Activated CD8-positive, alpha-beta memory T cell treated with anti-CD3 and anti-CD28 coated beads for 48 hours (primary cell): ENCODE results near the gene STARD7.

ENCODE experiments used
- DNase-seq, 3 experiments: peaks; one replicate each; pipeline ENCODE4 v3.0.0-alpha.2; 2020; ENCODE audit warnings: low read depth in 2 of 3, low spot score in 2 of 3

STARD7 gene

DNA sequence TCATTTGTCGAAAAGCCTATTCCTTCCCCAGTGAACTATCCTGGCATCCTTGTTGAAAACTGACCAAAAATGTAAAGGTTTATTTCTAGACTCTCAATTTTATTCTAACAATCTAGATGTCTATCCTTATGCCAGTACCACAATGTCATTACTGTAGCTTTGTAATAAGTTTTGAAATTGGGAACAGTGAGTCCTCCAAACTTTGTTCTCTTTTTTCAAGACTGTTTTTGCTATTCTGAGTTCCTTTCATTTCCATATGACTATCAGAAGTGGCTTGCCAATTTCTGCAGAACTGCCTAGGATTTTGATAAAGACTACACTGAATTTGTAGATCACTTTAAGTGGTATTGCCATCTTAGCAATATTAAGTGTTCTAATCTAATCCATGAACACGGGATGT lies 9.7 kb downstream of the STARD7 start:
- DNase-seq: no peak

DNA sequence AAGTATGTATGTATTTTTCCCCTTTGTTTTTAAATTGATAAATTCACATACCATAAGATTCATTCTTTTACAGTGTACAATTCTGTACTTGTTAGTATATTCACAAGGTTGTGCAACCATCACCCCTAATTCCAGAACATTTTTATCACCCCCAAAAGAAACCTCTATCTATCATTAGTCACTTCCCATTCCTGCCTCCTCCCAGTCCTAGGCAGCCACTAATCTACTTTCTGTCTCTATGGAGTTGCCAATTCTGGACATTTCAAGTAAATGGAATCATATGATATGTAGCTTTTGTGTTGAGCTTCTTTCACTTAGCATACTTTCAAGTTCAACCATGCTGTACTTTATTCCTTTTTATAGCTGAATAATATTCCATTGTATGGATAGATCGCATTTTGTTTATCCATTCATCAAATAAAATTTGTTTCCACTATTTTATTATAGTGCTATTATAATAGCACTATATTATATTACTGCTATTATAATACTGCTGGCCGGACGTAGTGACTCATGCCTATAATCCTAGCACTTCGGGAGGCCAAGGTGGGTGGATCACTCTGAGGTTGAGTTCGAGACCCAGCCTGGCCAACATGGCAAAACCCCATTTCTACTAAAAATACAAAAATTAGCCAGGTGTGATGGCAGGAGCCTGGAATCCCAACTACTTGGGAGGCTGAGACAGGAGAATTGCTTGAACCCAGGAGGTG lies 10.9 kb downstream of the STARD7 start:
- no peak for DNase-seq

DNA sequence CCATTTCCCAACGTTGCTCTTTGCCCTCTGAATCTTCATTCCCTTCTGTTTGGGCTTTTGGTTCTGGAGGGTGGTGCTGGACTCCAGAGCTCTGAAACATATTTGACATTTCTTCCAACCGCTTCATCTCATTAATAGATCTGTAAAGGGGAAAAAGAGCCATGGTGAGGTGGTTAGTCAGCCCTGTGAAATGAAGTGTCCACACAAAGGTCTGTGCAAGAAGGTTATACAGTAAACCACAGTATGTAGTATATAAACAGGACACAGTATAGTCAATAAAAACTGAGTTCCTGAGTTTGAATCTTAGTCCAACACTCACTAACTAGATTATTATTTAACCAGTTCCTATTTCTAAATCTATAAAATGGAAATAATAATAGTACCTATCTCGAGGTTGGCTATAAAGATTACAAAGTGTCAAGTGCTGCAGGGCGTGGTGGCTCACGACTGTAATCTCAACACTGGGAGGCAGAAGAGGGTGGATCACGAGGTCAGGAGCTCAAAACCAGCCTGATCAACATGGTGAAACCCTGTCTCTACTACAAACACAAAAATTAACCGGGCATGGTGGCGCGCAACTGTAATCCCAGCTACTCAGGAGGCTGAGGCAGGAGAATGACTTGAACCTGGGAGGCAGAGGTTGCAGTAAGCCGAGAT lies 13.1 kb downstream of the STARD7 start:
- no peak for DNase-seq

DNA sequence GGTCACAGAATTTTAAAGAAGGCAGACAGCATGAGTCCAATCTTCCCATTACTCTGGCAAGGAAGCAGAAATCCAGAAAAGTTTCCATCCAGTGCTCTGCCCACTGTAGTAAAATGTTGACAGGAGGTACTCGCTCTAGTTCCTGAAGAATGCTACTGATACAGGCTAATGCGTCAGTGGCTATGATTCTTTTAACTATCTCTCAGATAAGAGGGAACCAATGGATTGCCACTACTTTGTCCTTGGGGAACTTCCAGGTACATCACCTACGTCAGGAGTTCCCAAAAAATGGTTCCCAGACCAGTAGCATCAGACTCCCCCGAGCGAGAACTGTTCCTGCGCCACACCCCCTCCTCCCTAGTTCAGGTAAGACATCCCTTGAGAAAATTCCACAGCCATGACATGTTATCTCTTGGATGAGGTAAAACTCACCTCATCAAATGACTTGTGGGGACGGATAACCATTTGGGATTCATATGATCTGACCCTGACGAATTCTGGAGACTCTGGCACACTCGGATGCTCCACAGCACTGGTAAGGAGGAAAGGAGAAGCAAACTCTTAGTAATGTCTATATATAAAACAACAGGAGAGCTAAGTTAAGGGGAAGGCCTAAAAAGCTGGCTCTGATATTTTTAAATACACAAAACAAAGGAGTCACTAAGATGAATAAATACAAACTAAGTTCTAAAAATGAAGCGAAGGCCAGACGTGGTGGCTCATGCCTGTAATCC lies 16.5 kb downstream of the STARD7 start:
- no peak for DNase-seq

DNA sequence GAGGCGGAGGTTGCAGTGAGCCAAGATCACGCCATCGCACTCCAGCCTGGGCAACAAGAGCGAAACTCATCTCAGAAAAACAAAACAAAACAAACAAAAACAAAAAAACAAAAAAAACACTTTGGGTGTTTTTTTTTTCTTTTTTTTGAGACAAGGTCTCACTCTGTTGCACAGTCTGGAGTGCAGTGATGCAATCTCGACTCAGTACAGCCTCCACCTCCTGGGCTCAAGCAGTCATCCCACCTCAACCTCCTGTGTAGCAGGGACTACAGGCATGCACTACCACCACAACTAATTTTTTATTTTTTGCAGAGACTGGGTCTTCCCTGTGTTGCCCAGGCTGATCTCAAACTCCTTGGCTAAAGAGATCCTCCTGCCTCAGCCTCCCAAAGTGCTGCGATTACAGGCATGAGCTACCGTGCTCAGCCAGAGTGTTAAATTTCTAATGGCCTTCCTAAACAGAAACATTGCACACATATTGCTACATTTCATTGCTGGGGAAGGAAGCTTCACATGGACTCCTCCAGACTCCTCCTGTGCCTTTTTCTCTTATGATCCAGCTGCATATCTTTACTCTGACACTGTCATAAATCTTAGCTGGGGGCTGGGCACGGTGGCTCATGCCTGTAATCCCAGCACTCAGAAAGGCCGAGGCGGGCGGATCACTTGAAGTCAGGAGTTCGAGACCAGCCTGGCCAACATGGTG lies 19.7 kb downstream of the STARD7 start:
- DNase-seq: no peak

DNA sequence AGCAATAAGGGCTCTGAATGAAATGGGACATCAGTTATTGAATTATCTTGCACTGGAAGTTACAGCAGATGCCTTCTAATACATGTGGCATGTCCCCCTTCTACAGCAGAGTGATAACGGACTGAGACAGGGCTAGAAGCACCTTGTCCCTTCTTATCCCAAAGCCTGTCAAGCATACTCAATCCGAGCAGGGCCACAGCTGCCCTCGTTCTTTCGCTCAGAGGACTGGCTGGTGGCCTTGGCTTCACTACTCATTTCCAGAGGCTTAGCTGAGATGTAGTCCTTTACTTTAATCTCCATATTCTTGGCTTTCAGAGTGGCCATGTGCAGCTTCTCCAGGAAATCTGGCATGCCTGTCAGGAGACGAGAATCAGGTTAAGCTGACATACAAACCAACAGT lies 22.1 kb downstream of the STARD7 start:
- no peak for DNase-seq

DNA sequence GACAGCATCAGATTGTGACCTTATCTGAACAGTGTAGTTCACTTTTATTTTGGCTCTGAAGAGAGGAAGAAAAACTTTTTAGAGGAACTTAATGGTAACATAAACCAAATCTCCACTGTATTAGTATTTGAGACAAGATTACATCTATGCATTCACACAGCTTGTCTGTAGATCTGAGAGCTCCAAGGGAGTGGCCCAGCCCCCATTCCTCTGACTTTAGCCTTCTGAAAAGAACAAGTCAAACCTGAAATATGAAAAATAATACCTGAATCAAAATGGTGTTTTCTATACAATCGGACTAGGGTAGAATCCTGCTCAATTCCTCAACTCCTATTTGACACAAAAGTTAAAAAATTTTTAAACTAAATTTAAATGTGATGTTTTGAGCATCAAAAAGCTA lies 23.1 kb downstream of the STARD7 start:
- DNase-seq: no peak

DNA sequence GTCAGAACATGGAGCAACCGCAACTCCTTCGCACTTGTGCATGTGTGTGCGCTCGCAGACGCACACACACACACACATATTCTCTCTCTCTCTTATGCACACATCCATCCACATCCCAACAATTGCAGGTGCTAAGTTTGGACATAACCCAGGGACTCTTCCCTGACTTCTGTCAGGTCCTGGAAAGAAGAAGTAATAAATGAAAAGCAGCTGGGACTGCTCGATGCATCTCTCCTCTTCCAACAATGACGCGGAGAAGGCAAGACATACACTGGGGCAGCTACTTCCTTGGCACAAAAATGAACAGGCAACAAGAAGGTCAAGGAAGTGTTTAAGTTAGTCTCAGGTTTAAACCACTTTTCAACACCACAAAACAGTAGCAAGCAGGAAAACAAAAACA lies 23.6 kb downstream of the STARD7 start:
- DNase-seq: no peak

DNA sequence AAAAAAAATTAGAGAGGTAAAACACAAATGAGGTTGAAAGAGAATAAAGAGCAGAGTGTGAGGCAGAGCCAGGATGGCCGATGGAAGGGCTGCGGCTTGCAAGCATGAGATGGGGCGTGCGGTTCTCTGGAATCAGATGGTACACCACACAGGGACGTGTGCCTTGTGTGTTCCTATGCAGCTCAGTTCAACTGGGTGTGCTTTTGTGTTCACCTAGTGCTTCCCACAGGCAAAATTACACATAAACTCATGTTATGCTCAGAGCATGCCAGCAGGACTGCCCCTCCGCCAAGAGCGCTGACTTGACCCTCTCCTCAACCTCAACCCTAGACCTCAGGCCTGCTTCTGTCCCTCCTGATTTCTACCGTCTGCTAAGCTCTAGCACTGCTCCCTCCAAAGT lies 24.4 kb downstream of the STARD7 start:
- DNase-seq: no peak

DNA sequence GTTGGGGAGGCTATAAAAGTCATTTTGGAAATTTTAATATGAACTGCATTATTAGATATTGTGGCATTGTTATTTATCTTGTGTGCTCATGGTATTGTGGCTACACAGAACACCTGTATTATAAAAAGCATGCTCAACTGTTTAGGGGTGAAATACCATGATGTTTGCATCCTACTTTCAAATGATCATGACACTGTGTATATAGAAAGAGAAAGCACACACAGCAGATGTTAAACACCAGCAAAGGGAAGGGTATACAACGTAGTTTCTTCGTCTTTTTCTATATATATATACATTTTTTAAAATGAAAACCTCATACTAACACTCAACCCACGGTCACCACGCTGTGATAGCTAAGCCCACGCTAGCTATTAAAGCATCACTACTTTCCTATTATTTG lies 27.1 kb downstream of the STARD7 start:
- DNase-seq: no peak

DNA sequence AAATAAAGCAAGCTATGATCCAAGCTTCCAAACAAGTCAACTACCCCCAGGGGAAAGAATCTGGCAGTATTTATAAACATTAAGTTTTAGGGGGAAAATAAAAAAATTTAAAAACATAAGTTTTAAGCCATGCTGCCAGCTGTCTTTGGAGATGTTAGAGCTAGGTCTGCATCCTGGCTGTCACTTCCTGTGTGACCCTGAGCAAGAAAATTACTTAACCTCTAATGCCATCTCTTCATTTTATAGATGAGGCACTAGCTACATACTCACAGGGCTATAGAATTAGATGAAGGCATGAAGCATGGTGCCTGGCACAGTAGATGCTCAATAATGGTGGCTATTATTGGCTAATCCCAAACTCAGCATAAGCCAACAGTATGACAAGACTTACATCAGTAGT lies 28.1 kb downstream of the STARD7 start:
- no peak for DNase-seq

DNA sequence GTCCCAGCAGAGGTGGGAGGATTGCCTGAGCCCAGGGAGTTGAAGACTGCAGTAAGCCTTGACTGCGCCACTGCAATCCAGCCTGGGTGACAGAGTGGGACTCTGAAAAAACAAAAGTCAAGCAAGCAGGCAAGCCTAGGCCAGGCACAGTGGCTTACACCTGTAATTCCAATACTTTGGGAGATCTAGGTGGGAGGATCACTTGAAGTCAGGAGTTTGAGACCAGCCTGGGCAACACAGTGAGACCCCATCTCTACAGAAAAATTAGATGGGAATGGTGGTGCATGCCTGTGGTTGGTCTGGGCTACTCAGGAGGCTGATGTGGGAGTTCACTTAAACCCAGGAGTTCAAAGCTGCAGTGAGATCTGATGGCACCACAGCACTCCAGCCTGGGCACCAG lies 28.6 kb downstream of the STARD7 start:
- DNase-seq: no peak

DNA sequence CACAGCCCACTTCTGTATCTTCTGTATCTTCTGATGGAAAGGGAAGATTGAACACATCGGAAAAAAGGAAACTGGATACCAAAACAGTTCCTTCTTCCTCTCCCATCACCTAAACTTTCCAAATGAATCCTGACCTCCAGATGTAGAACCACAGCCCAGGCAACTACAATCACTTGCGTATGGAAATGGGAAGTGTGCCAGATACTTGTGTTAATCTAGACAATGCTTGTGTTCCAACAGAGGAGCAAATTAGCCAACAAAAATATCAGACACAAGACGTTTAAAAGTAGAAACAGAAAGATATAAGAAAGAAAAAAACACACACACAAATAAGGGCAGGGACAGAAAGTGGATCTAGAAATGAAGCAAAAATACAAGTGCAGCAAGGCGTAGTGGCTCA lies 32.0 kb downstream of the STARD7 start:
- no peak for DNase-seq

DNA sequence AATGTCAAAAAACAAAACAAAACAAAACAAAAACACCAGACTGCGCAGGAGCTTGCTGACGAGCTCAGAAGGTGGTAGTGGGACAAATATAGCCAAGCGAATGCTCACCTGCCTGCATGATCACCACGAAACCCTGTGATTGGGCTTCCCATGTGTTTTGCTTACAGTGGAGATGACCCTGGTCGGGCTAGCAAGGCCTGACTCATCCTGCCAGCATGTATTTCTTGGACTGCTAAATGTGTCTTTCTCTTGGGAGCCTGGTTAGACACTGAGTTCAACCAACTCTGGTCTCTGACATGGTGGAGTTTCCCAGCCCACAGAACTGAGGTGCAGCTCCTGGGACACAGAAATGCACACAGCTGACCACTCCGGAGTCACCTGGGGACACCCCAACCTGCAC lies 32.7 kb downstream of the STARD7 start:
- no peak for DNase-seq

DNA sequence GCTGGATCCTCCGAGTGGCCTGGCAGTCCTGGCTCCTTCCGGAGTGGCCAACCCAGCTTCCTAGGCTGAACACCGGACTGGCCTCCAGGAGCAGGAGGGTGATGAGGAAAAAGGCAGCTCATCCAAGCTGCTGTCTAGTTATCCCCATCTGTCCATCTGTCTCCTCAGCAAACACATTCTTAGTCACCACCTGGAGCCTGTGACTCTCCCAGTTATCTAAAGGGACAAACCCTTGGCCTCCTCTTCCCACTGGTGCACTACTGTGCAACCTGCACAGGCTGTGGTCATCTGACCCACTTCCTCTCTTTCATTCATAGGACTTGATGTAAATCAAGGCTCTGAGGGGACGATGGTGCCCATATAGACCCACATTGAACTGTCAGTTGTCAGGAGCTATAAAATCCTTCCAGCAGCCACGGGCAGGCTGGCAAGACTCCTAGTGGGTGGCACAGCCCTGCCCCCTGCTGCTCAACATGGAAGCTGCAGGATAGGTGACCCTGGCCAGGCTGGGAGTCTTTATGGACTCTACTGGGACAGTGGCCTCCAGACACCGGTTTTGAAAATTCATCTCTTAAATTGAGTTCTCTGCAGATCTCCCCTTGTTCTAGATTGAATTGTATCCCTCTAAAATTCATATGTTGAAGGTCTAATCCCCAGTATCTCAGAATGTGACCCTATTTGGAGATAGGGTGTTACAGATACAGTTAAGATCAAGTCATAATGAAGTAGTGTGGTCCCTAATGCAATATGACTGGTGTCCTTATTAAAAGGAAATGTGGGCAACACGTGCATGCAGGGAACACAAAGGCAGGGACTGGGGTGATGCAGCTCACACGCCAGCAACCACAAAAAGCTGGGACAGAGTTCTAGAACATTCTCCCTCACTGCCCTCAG lies 34.1 kb downstream of the STARD7 start:
- DNase-seq: peak; percentile 68 to 75 (median 69)

DNA sequence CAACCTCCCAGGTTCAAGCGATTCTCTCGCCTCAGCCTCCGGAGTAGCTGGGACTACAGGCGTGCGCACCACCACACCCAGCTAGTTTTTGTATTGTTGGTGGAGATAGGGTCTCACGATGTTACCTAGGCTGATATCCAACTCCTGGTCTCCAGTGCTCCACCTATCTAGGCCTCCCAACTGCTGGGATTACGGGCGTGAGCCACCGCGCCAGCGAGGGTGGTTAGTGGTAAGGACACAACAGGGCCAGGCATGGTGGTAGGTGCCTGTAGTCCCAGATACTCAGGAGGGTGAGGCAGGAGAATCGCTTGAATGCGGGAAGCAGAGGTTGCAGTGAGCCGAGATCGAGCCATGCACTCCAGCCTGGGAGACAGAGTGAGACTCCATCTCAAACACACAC lies 36.8 kb downstream of the STARD7 start:
- no peak for DNase-seq

DNA sequence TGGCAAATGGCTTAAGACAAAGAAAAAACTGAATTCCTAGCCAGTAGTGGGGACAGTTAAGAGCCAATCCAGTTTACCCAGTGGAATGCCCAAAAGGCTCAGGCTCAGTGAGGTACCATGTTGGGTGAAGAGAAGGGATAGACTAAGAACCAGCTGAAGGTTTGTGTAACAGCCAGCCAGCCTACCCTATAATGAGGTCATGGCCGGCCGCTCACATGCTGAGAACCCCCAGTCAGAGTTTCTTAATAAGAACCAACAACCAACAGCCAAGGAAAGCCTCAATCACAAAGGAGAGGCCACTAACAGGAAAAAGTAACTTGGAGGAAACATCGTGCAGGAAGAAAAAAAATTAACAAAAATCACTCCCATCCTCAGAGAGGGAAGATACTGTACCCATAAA lies 38.0 kb downstream of the STARD7 start:
- no peak for DNase-seq

DNA sequence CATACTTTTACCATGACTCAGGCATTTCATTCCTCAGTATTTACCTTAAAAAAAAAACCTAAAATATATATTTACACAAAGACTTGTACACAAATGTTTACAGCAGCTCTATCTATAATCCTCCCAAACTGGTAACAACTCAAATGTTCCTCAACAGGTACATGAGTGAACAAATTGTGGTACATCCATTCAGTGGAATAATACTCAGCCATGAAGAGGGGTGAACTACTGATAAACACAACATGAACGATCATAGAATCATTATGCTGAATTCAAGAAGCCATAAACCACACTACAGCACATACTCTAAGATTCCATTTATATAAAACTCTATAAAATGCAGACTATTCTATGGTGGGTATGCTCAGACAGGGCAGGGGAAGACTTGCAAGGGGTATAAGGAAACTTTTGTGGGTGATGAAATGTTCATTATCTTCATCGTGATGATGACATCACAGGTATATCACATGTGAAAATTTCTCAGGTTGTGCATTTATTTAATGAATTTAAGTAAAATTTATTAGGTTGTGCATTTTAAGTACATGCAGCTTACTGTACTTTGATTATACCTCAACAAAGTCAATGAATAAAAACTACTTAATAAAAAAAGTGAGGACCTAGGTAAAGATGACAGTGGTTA lies 38.6 kb downstream of the STARD7 start:
- DNase-seq: no peak

DNA sequence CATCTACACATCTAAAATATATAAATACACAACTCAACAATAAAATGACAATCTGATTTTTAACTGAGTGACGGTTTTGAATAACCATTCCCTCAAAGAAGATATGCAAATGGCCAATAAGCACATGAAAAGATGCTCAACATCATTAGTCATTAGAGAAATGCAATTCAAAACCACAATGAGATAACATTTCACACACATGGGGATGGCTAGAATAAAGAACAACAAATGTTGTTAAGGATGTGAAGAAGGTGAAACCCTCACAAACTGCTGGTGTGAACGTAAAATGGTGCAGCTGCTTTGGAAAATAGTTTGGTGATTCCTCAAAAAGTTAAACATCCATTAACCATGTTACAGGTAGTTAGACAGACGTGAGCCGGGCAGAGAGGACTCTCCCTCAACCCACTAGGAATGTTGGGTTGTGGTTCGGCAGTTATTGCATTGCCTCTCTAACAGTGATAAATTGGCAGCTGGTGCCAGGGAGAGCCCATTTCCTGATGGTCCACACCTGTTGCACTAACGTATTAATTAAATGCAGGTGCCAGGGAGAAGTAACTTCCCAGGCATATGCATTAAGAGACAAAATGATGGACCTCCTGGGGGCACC lies 41.1 kb downstream of the STARD7 start:
- DNase-seq: no peak
